ENCODE data around the gene IMP3. TPM values are rescaled to one million over a fixed set of nuclear protein-coding genes. Genes with fewer than 3 reads are reported as not detected.

Gene IMP3
- total and polyA plus RNA-seq, 2 donors (not counting 3 experiments of a cell fraction or from before 2014, with no cell fraction given): 41.3 to 64.0 TPM

DNA sequence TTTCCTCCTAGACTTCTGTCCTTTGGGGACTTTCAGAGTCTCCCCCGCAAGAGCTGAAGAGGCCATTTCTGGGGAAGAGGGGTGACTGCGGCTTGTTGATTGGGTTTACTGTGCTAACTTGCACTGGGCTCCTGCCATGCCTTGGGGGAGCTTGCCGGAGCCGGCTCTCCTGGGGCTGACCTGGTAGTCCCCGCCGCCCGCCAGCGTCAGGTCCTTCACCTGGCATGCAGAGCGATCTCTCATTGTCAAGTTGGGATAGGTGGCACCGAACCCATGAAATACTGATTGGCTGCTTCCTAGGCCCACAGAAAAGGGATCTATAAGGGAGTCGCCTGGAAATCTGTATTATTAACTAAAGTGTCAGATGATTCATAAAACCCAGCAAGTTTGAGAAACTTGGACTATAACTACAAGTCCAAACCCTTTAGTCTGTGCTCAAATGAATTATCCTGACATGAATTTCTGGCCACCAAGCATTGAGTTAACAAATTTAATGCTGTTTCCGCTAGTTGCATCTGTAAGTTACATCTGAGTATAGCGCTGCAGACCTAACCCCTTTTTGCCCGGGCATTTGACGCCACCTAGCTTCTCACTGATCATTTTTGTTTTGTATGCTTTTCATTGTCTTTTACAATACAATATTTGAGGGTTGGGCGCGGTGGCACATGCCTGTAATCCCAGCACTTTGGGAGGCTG is 607 bp upstream of the IMP3 start:
- Histone ChIP-seq H3K79me2 (ENCODE audit: control insufficient read depth, insufficient read depth, low read length) (peaks cover 10% of the 10 kb centered on the region), H3K4me2 (ENCODE audit: insufficient read depth, low read length) (peak overlapping the region; percentile 67), H2AFZ (ENCODE audit: low read depth, low read length) (peak overlapping the region; percentile 68), H3K4me1 (ENCODE audit: control insufficient read depth, extremely low read depth, insufficient read depth, low read length) (peaks cover 23% of the 10 kb centered on the region), H3K4me3 (replicated peaks in 1 of 3; ENCODE audit: insufficient read depth in 1 of 3, low read depth in 1 of 3, low read length in 3 of 3) (peak overlapping the region; percentile 26 to 68 (median 60)), H3K9me1 (replicated peaks; ENCODE audit: control insufficient read depth, extremely low read depth, insufficient read depth, low read length) (no peaks in the 10 kb centered on the region), H3K36me3 (ENCODE audit: control insufficient read depth in 2 of 2, extremely low read depth in 1 of 2, insufficient read depth in 2 of 2, low read length in 2 of 2) (no peaks in the 10 kb centered on the region), H3K9me3 (replicated peaks; ENCODE audit: control insufficient read depth, insufficient read depth, low read length) (no peaks in the 10 kb centered on the region), H4K20me1 (replicated peaks; ENCODE audit: control insufficient read depth, extremely low read depth, insufficient read depth, low read length) (no peaks in the 10 kb centered on the region), H3K9ac (replicated peaks; ENCODE audit: extremely low read depth, insufficient read depth, low read length) (peak overlapping the region; percentile 71), H3K27me3 (ENCODE audit: control insufficient read depth in 2 of 2, insufficient read depth in 2 of 2, low read length in 2 of 2) (no peaks in the 10 kb centered on the region), H3K27ac (ENCODE audit: insufficient read depth, low read depth, low read length) (peak overlapping the region; percentile 31)
- TF ChIP-seq, protein P1, sequence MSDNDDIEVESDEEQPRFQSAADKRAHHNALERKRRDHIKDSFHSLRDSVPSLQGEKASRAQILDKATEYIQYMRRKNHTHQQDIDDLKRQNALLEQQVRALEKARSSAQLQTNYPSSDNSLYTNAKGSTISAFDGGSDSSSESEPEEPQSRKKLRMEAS (IDR thresholded peaks at IDR 0.05; ENCODE audit: insufficient read depth, insufficient read length): no peak
- no peak for TF ChIP-seq FOS (IDR thresholded peaks at IDR 0.05; ENCODE audit: borderline replicate concordance, insufficient read depth, low read length)
- peak; percentile 20 to 22 for TF ChIP-seq CTCF (IDR thresholded peaks at IDR 0.05; ENCODE audit: extremely low read depth in 1 of 2, insufficient read depth in 1 of 2, low read depth in 1 of 2, low read length in 2 of 2)
- TF ChIP-seq MYC (IDR thresholded peaks at IDR 0.05; ENCODE audit: low read depth, low read length): no peak
- no peak for TF ChIP-seq EZH2 (IDR thresholded peaks at IDR 0.05; ENCODE audit: borderline replicate concordance, low read depth, low read length, severe bottlenecking)
- TF ChIP-seq GATA2 (IDR thresholded peaks at IDR 0.05; ENCODE audit: insufficient read depth, insufficient read length, low read depth, low read length): no peak
- no peak for TF ChIP-seq POLR2AphosphoS5 (IDR thresholded peaks at IDR 0.05; ENCODE audit: insufficient read depth, low read depth, low read length)
- no peak for TF ChIP-seq JUN (IDR thresholded peaks at IDR 0.05; ENCODE audit: borderline replicate concordance, insufficient read depth, insufficient read length, low read depth)
- intact Hi-C loops (cut with micrococcal nuclease): loop anchor here (1.0 to 2.0 kb wide), 3 partner anchors 8 to 272 kb away; partner anchors contain the start of genes MAN2C1 and SNUPN
- CTCF ChIA-PET: interaction anchor here (0.7 to 4.3 kb wide), 11 partner anchors 13 to 273 kb away, joined by 3 to 65 read pairs (median 7); partner anchors contain the start of gene PTPN9
- BruUV-seq (replicated peaks): TSS peak; percentile 88
- dilution Hi-C loops (cut with MboI; ENCODE audit: extremely low pct_ligation_motif_present, low sequenced_read_pairs): no loop called here
- peak; percentile 76 for FAIRE-seq
- DNase-seq (ENCODE audit: low read depth, low spot score): peak; percentile 77
- POLR2A ChIA-PET: interaction anchor here (0.6 to 1.8 kb wide), 5 partner anchors 15 to 278 kb away, joined by 3 to 6 read pairs (median 6); partner anchors contain the start of genes MAN2C1 and SNUPN

All from endothelial cell of umbilical vein (primary cell).